Activated naive CD8-positive, alpha-beta T cell treated with anti-CD3 and anti-CD28 coated beads, Interleukin-2, amount 50 U/mL, for 24 hours (primary cell): ENCODE results near the gene SAMD9L.

Source experiments
- ATAC-seq: fragments of 150-1000 bp; cut with Tn5 transposase; one replicate; pipeline ENCODE4 v1.10.0; 2021
- DNase-seq: peaks from one replicate; pipeline ENCODE4 v3.0.0; 2021
- H3K27ac Mint-ChIP-seq: one replicate; pipeline ENCODE4 v1.8.0; 2021; ENCODE audit warnings: mild to moderate bottlenecking, mixed read lengths
- H3K27me3 Mint-ChIP-seq: one replicate; pipeline ENCODE4 v1.8.0; 2021; ENCODE audit warnings: mixed read lengths
- H3K36me3 Mint-ChIP-seq: one replicate; pipeline ENCODE4 v1.8.0; 2021; ENCODE audit warnings: low read depth, mixed read lengths
- H3K4me1 Mint-ChIP-seq: one replicate; pipeline ENCODE4 v1.8.0; 2021; ENCODE audit warnings: mixed read lengths
- H3K4me3 Mint-ChIP-seq: one replicate; pipeline ENCODE4 v1.8.0; 2021; ENCODE audit warnings: mild to moderate bottlenecking, moderate library complexity, mixed read lengths
- H3K9me3 Mint-ChIP-seq: one replicate; pipeline ENCODE4 v1.8.0; 2021; ENCODE audit warnings: mixed read lengths

SAMD9L gene

DNA sequence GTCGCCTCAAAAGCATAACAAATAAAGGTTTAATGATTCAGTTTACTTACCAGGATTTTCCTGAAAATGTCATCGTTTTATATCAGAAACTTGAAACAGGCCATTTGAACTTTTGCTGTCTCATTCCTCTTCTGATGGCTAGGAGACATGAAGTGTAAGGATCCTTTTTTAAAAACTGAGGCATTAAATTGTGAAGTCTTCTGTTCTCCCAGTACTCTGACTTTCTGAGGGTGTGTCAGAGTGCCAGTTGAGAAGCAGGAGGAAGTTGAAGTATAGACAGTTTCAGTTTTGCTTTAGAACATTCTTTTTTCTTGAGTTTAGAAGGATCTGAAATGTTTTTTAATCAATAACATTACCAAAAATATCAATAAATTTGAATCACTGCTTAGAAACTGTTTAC lies at the start of gene SAMD9L:
Gene SAMD9L, minus strand, starts transcription at position 242 of the 400 bp plus-strand sequence. CDS start 12,414 bp downstream, outside the sequence.
- ATAC-seq (peak; percentile 48), DNase-seq (no peak)
- Mint-ChIP-seq H3K27ac (peak within 1 kb of the TSS; percentile 87), H3K9me3 (peaks cover 7% of the 10 kb centered on the region), H3K36me3 (peaks cover 11% of the 10 kb centered on the region), H3K4me3 (peak within 1 kb of the TSS; percentile 85), H3K4me1 (peaks cover 41% of the 10 kb centered on the region), H3K27me3 (no peaks in the 10 kb centered on the region)

DNA sequence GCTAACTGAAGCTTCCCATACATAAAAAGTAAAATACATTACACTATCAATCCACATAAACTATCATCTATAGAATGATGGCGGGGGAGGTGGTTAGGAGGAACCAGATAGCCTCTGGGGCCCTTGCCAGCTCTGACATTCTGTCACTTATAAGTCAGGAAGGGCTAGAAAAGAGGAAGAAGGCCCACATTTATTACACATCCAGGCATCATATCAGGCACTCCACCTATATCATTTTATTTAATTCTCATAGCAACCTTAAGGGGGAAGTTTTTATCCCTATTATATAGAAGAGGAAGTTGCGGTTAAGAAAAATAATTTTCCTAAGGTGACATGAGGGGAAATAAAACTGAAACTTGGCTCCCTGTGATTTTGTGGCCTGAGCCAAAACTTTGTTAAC lies 48.2 kb upstream of the SAMD9L start:
- ATAC-seq (no peak), DNase-seq (no peak)
- Mint-ChIP-seq H3K4me1 (peaks cover 4% of the 10 kb centered on the region), H3K36me3 (no peaks in the 10 kb centered on the region), H3K9me3 (no peaks in the 10 kb centered on the region), H3K4me3 (no peak overlapping the region), H3K27ac (no peak overlapping the region), H3K27me3 (peaks cover 30% of the 10 kb centered on the region)

DNA sequence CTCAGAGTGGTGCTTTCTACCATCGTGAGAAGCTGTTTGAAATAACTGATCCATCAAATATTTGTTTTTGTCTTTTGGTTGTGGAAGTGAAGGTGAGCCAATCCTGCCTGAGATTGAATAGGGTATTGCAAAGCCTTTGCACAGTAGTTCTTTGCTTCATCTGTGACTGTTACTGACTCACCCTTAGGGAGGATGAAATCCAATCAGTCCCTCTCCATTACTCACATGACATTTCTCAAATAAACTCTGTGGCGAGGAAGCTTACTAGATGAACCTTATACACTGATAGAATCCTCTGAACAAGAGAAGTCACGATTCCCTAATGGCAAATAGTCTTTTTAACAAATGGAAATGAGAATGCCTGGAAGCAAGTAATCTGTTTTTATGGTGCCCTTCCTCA lies 46.2 kb upstream of the SAMD9L start:
- H3K9me3 Mint-ChIP-seq, result no peaks in the 10 kb centered on the region
- peaks cover 4% of the 10 kb centered on the region for H3K4me1 Mint-ChIP-seq
- H3K27ac Mint-ChIP-seq, result no peak overlapping the region
- H3K36me3 Mint-ChIP-seq, result no peaks in the 10 kb centered on the region
- H3K4me3 Mint-ChIP-seq, result no peak overlapping the region
- ATAC-seq (no peak), DNase-seq (no peak)
- H3K27me3 Mint-ChIP-seq, result peaks cover 34% of the 10 kb centered on the region

DNA sequence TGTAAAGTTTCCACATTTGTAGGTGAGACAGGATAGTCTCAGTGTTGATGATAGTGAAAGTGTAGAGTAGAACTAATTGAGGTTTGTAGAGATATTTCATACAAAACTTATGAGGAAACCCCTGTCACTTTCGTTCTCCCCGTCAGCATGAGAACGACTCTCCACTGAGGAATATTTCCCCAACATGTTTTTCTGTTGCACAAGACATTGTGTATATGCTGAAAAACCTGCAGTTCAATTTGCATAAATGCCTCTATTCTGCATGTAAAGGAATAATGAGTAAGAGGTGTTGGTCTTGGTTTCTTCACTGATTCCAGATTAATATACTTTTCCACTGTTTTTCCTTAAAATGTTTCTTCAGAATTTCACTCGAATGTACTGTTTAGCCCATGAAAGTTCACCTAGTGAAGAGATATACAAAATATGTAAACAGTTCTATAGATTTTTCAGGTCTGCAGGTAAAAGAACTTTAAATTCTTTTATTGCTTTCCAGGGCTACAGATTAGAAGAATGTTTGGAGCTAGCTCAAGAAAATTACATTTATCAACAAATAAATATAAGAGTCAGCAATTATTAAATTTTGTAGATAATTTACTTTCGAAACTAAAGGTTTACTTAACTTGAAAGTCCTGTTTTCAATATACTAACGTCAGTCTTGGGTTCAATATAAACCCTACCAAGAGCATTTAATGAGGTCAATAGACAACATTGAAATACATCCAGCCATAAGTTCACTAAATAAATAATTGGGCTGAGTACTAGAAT lies 40.9 kb upstream of the SAMD9L start:
- Mint-ChIP-seq H3K27ac (no peak overlapping the region), H3K36me3 (no peaks in the 10 kb centered on the region), H3K4me1 (peaks cover 11% of the 10 kb centered on the region), H3K4me3 (no peak overlapping the region), H3K27me3 (peaks cover 39% of the 10 kb centered on the region), H3K9me3 (no peaks in the 10 kb centered on the region)
- no peak for DNase-seq
- no peak for ATAC-seq

DNA sequence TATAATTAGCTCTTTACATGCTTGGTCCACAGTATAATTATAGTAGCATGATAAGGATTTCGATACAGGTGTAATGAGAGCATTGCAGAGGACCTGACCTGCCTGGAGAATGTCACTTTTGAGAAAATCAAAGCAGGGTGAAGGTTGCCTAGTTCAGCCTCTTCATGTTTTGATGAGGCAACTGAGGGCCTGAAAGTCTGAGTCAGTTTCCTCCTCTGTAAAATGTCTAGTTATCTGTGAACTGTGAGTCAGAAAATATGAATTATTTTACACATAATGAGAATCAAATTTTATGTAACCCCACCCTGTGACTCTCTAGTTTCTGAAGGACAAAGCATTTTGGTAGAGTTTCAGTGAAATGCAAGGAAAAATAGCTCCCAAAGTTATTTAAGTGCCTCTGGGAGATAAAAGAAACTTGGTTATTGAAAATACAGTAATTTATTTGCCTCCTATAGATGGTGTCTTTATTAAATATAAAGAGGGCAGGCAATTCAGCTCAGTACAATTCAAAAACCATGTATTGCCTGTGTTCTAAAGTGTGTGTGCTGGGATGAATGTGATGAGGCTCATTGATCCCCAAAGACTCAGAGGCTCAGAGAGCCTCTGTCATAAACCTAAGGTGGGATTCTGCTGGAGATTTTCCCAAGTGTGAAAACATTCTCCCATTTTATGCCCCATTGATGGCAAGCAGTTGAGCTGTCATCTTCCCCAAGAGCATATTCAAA lies 37.3 kb upstream of the SAMD9L start:
- DNase-seq (no peak), ATAC-seq (peak; percentile 71)
- no peaks in the 10 kb centered on the region for H3K36me3 Mint-ChIP-seq
- peaks cover 30% of the 10 kb centered on the region for H3K27me3 Mint-ChIP-seq
- no peak overlapping the region for H3K27ac Mint-ChIP-seq
- H3K4me3 Mint-ChIP-seq, result no peak overlapping the region
- H3K4me1 Mint-ChIP-seq, result peaks cover 11% of the 10 kb centered on the region
- no peaks in the 10 kb centered on the region for H3K9me3 Mint-ChIP-seq

DNA sequence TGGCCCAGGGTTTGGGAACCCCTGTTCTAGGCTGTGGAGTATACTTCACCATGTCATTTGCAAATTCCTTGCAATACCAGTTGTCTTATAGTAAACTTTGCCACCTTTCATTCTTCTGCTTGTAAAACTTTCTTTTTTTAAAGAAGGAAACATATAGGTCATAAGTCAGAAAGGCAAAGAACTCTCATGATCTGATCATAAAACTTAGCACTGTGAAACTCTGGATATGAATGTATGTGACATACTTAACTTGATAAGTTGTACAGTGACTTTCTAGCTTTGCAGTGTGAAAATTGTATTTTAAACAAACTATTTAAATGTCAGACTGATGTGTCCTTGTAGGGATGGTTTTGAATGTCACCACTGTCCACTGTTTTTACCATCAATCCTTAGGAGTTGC lies 31.0 kb upstream of the SAMD9L start:
- ATAC-seq, result no peak
- Mint-ChIP-seq H3K4me3 (no peak overlapping the region), H3K9me3 (no peaks in the 10 kb centered on the region), H3K27ac (no peak overlapping the region), H3K4me1 (no peaks in the 10 kb centered on the region), H3K27me3 (peaks cover 21% of the 10 kb centered on the region), H3K36me3 (no peaks in the 10 kb centered on the region)
- DNase-seq, result no peak

DNA sequence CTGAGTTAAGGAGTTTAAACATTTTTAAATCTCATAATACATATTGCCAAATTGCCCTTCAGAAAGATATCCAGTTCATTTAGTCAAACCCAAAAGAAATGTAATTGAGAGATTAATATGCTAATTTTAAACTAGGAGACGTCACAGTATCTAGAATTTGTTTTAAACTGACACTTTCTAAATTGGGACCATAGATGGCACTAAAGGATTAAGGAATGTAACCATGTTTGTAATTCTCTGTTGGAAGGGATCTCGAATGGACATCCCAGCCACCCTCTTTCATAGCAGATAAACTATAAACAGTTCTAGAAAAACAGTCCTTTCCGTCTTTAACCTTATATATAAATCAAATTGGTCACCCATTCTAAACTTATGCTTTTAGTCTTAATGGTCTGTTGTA lies 30.0 kb upstream of the SAMD9L start:
- Mint-ChIP-seq H3K4me1 (no peaks in the 10 kb centered on the region), H3K9me3 (peaks cover 4% of the 10 kb centered on the region), H3K27ac (no peak overlapping the region), H3K4me3 (no peak overlapping the region), H3K27me3 (peaks cover 18% of the 10 kb centered on the region), H3K36me3 (no peaks in the 10 kb centered on the region)
- DNase-seq (no peak), ATAC-seq (no peak)

DNA sequence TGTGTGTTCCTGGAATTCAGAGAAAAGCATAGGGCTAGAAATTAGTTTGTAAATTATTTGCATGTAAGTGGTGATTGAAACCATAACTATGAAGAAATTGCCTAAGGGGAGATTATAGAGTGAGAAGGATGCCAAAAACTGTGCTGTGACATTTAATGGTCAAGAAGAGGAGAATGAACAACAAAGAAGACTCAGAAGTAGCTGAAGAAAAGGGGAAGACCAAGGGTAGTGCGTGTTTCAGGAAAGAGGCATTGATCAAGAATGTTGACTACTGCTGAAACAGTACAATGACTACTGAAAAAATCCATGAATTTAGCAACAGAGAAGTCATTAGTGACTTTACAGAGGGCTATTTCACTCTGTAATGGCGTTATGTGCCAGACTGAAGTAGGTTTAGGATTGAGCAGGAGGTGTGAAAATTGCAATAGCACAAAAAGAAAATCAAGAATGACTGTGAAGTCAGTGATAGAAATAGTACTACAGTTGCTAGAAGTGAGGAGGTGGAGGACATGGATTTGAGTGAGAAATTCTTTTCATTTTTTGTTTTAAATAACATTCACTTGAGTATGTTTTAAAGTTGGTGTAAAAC lies 28.9 kb upstream of the SAMD9L start:
- Mint-ChIP-seq H3K9me3 (peaks cover 7% of the 10 kb centered on the region), H3K27me3 (peaks cover 13% of the 10 kb centered on the region), H3K27ac (no peak overlapping the region), H3K4me1 (no peaks in the 10 kb centered on the region), H3K4me3 (no peak overlapping the region), H3K36me3 (no peaks in the 10 kb centered on the region)
- DNase-seq (no peak), ATAC-seq (no peak)

DNA sequence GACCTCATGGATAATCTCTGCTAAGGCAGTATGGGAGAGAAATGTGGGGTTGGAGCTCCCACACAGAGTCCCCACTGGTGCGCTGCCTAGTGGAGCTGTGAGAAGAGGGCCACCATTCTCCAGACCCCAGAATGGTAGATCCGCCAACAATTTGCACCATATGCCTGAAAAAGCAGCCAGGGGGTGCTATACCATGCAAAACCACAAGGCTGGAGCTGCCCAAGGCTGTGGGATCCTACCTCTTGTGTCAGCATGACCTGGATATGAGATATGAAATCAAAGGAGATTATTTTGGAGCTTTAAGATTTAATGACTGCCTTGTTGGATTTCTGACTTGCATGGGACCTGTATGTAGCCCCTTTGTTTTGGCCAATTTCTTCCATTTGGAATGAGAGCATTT lies 27.0 kb upstream of the SAMD9L start:
- Mint-ChIP-seq H3K4me1 (no peaks in the 10 kb centered on the region), H3K27ac (no peak overlapping the region), H3K27me3 (peaks cover 14% of the 10 kb centered on the region), H3K36me3 (peaks cover 3% of the 10 kb centered on the region), H3K4me3 (no peak overlapping the region), H3K9me3 (peaks cover 19% of the 10 kb centered on the region)
- ATAC-seq (no peak), DNase-seq (no peak)

DNA sequence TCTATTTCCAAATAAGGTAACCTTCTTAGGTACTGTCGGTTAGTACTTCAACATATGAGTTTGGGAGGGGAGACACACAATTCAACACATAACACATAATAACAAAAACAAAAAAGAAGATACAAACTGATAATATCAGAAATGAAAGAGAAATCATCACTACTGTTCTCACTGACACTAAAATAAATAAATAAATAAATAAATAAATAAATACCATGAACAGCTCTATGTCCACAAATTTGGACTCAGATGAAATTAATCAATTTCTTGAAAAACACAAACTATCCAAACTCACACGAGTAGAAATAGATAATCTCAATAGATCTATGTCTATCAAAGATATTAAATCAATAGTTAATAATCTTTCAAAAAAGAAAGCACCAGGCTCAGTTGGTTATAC lies 24.5 kb upstream of the SAMD9L start:
- Mint-ChIP-seq H3K9me3 (peaks cover 24% of the 10 kb centered on the region), H3K27me3 (peaks cover 13% of the 10 kb centered on the region), H3K4me3 (no peak overlapping the region), H3K27ac (no peak overlapping the region), H3K4me1 (no peaks in the 10 kb centered on the region), H3K36me3 (peaks cover 3% of the 10 kb centered on the region)
- DNase-seq (no peak), ATAC-seq (no peak)

DNA sequence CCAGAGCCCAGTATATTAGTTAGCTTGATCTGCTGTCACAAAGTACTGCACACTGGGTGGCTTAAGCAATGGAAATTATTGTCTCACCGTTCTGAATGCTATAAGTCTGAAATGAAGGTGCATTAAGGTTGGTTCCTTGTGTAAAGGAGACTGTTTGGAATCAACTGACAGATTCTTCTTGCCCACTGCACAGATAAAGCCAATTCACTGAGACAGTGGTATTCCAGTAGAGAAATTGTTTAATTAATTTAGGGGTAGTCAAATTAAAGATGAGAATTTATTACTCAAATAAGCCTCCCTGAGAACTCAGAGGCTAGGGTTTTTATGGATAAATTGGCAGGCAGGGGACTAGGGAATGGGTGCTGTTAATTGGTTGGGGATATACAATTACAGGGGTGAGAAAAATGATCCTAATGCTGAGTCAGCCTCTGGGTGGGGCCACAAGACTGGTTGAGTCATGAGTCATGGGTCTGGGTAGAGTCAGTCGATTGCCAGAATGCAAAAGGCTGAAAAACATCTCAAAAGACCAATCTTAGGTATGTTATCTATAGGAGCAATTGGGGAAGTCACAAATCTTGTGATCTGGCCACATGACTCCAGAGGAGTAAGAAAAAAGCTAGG lies 23.5 kb upstream of the SAMD9L start:
- no peaks in the 10 kb centered on the region for H3K4me1 Mint-ChIP-seq
- H3K4me3 Mint-ChIP-seq, result no peak overlapping the region
- peaks cover 24% of the 10 kb centered on the region for H3K9me3 Mint-ChIP-seq
- H3K36me3 Mint-ChIP-seq, result peaks cover 3% of the 10 kb centered on the region
- H3K27me3 Mint-ChIP-seq, result peaks cover 6% of the 10 kb centered on the region
- no peak for DNase-seq
- no peak overlapping the region for H3K27ac Mint-ChIP-seq
- no peak for ATAC-seq

DNA sequence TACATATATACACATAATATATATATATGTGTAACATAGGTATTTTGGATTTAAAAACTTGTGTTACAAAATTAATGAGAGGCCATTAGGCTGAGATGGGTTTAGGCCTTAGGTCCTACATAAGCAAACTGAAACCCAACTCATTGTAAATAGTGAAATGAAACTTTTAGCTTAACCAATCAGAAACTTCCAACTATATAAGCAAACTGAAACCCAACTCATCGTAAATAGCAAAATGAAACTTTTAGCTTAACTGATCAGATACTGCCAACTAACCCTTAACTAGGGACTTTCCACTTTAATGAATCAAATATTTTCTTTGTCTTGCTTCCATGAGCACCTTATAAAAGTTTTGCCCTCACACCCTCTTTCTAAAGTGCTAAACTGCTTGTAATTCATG lies 17.3 kb upstream of the SAMD9L start:
- Mint-ChIP-seq H3K27me3 (no peaks in the 10 kb centered on the region), H3K36me3 (no peaks in the 10 kb centered on the region), H3K9me3 (peaks cover 18% of the 10 kb centered on the region), H3K4me3 (no peak overlapping the region), H3K4me1 (peaks cover 5% of the 10 kb centered on the region), H3K27ac (no peak overlapping the region)
- ATAC-seq (no peak), DNase-seq (no peak)

DNA sequence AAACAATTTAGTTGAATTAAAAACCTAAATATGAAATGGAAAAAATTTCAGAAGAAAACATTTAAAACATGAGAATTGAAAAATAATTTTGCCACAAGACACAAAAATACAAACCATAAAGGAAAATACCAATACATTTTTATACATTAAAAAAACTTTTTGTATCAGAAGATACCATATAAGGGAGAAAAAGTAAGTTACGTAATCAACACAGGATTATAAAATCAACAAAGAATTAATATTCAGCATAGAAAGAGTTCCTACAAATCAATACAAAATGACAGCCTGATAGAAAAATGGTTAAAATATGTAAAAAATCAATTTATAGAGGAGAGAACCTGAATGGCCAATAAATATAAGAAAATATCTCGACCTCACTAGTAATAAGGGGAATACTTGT lies 16.6 kb upstream of the SAMD9L start:
- no peak for ATAC-seq
- Mint-ChIP-seq H3K9me3 (peaks cover 18% of the 10 kb centered on the region), H3K4me1 (peaks cover 5% of the 10 kb centered on the region), H3K36me3 (no peaks in the 10 kb centered on the region), H3K27me3 (no peaks in the 10 kb centered on the region), H3K4me3 (no peak overlapping the region), H3K27ac (no peak overlapping the region)
- DNase-seq, result no peak

DNA sequence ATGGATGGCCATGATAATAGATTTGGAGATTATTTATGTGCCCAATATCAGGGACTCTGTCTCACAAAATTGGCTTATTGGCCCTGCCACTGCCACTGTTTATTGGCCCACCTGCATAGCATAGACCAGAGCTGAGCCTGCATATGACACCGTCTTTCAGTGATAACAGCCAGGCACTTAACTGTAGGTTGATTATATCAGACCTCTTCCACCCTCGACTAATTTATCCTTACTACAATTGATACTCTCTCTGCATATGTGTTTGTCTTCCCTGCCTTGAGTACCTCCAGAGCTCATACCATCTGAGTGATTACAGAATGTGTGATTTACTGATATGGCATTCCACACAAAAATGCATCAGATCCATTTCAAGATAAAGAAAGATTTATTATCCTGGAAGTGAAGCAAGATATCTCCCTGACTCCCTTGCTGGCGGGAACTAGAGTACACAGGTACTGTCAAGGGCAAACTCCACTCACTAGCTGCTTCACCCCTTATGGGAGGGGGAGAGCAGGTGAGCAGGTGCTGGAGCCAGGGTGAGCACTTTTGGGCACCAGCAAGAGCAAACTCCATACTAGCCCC lies 13.1 kb upstream of the SAMD9L start:
- DNase-seq (no peak), ATAC-seq (no peak)
- Mint-ChIP-seq H3K4me1 (peaks cover 5% of the 10 kb centered on the region), H3K27me3 (no peaks in the 10 kb centered on the region), H3K36me3 (no peaks in the 10 kb centered on the region), H3K27ac (no peak overlapping the region), H3K9me3 (peaks cover 13% of the 10 kb centered on the region), H3K4me3 (no peak overlapping the region)
